Neural cell (in vitro differentiated cells): ENCODE measurements around the gene C1QTNF1.

ENCODE experiments used
- POLR2AphosphoS5 ChIP-seq: IDR thresholded peaks from 2 replicates; pipeline ENCODE4 v1.6.1; 2012
- TF ChIP-seq, protein P1 (sequence below): fragments of 450-650 bp; IDR thresholded peaks from 2 replicates; pipeline ENCODE4 v1.5.1; 2014; ENCODE audit warnings: antibody characterized with exemption, mild to moderate bottlenecking, moderate library complexity; ENCODE audit not compliant: poor library complexity, severe bottlenecking

DNA sequence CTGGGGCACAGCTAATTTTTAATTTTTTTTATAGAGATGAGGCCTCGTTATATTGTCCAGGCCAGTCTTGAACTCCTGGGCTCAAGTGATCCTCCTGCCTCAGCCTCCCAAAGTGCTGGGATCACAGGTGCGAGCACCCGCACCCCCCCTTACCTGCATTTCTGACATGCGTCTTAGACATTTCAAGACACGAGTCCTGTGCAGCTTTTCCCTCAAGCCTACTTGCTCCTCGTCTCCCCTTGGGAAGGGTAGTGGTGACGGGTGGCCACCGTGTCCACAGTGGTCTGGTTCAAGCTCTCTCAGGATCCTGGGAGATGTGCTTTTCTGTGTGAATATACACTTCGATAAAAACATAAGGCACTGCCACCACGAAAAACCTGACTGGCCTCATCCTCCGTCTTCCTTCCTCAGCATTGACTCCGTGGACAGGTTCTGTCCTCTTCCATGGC lies 24.0 kb upstream of the C1QTNF1 start:
- TF ChIP-seq, protein P1, sequence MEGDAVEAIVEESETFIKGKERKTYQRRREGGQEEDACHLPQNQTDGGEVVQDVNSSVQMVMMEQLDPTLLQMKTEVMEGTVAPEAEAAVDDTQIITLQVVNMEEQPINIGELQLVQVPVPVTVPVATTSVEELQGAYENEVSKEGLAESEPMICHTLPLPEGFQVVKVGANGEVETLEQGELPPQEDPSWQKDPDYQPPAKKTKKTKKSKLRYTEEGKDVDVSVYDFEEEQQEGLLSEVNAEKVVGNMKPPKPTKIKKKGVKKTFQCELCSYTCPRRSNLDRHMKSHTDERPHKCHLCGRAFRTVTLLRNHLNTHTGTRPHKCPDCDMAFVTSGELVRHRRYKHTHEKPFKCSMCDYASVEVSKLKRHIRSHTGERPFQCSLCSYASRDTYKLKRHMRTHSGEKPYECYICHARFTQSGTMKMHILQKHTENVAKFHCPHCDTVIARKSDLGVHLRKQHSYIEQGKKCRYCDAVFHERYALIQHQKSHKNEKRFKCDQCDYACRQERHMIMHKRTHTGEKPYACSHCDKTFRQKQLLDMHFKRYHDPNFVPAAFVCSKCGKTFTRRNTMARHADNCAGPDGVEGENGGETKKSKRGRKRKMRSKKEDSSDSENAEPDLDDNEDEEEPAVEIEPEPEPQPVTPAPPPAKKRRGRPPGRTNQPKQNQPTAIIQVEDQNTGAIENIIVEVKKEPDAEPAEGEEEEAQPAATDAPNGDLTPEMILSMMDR = no peak
- no peak for TF ChIP-seq POLR2AphosphoS5
